SK-N-SH (cell line): Measurements from ENCODE around the gene DENND2A. TPM values are rescaled to one million over a fixed set of nuclear protein-coding genes. Genes with fewer than 3 reads are reported as not detected.
"Not testable (repeated sequence)": the region's sequence is repeated elsewhere in the genome, so short reads cannot be mapped to it uniquely, and the experiment has no call there.

Experiments
- CTCF ChIA-PET: fragments of 300-600, 350-600 bp; formaldehyde crosslinking; extraction: SDS; loops from one replicate; lab custom pipeline; 2021; lab: Yijun Ruan, JAX
- POLR2A ChIA-PET: fragments of 350-600 bp; sonication (Branson Sonifier 250); formaldehyde crosslinking; extraction: SDS; loops from one replicate; lab custom pipeline; 2020; ENCODE audit warnings: antibody characterized with exemption, inconsistent platforms; lab: Yijun Ruan, JAX
- DNase-seq: peaks from one replicate; pipeline ENCODE4 v3.0.0; 2012
- H2AFZ ChIP-seq: fragments of 200-600 bp; sonication (generic); 2 replicates; pipeline ENCODE4 v1.8.1; 2016; ENCODE audit warnings: antibody characterized with exemption, mild to moderate bottlenecking, low read depth
- H3F3A ChIP-seq: fragments of 200-600 bp; sonication (generic); replicated peaks from 2 replicates; pipeline ENCODE3; 2016; ENCODE audit warnings: antibody characterized with exemption, mild to moderate bottlenecking; ENCODE audit not compliant: insufficient read depth
- H3K27ac ChIP-seq, 2 experiments: fragments of 200-500 bp in 1 of 2; fragments of 200-600 bp in 1 of 2; sonication (Bioruptor generic) in 1 of 2; sonication (generic), shearing (Covaris generic) in 1 of 2; 2 replicates each; pipeline versions ENCODE4 v1.5.1 to v1.6.1; 2014 to 2016; ENCODE audit warnings: low read depth in 2 of 2, inconsistent platforms in 1 of 2, low read length in 1 of 2, mild to moderate bottlenecking in 1 of 2, mixed read lengths in 1 of 2
- H3K27me3 ChIP-seq: fragments of 200-600 bp; sonication (generic), shearing (Covaris generic); 2 replicates; pipeline ENCODE4 v1.6.1; 2016; ENCODE audit warnings: mixed run types; ENCODE audit not compliant: insufficient read depth
- H3K36me3 ChIP-seq, 2 experiments: fragments of 200-500 bp in 1 of 2; fragments of 200-600 bp in 1 of 2; sonication (Bioruptor generic) in 1 of 2; sonication (generic) in 1 of 2; replicated peaks in 1 of 2; 2 replicates each; pipeline versions ENCODE3 to v1.5.1; 2014 to 2016; ENCODE audit warnings: low read length in 1 of 2, mild to moderate bottlenecking in 1 of 2; ENCODE audit not compliant: insufficient read depth in 2 of 2, control insufficient read depth in 1 of 2
- H3K4me1 ChIP-seq, 2 experiments: fragments of 200-500 bp in 1 of 2; fragments of 200-600 bp in 1 of 2; sonication (Bioruptor generic) in 1 of 2; sonication (generic), shearing (Covaris generic) in 1 of 2; 2 replicates each; pipeline versions ENCODE4 v1.5.1 to v1.6.1; 2014 to 2016; ENCODE audit warnings: low read depth in 1 of 2, low read length in 1 of 2, mixed run types in 1 of 2; ENCODE audit not compliant: insufficient read depth in 2 of 2, control insufficient read depth in 1 of 2
- H3K4me2 ChIP-seq: fragments of 200-600 bp; sonication (generic), shearing (Covaris generic); 2 replicates; pipeline ENCODE4 v1.6.1; 2017; ENCODE audit warnings: mixed run types
- H3K4me3 ChIP-seq, 2 experiments: fragments of 200-500 bp in 1 of 2; fragments of 200-600 bp in 1 of 2; sonication (Bioruptor generic) in 1 of 2; sonication (generic), shearing (Covaris generic) in 1 of 2; 2 replicates each; pipeline versions ENCODE4 v1.5.1 to v1.8.1; 2014 to 2016; ENCODE audit warnings: low read depth in 2 of 2, inconsistent platforms in 1 of 2, low read length in 1 of 2, mild to moderate bottlenecking in 1 of 2, mixed read lengths in 1 of 2, moderate library complexity in 1 of 2
- H3K79me2 ChIP-seq: fragments of 200-600 bp; sonication (generic); 2 replicates; pipeline ENCODE4 v1.8.1; 2017; ENCODE audit warnings: mild to moderate bottlenecking; ENCODE audit not compliant: insufficient read depth
- H3K9ac ChIP-seq: fragments of 200-600 bp; sonication (generic); 2 replicates; pipeline ENCODE4 v1.6.1; 2017; ENCODE audit warnings: mixed run types
- H3K9me2 ChIP-seq: fragments of 200-600 bp; sonication (generic); 2 replicates; pipeline ENCODE4 v1.6.1; 2017; ENCODE audit warnings: mixed run types
- H3K9me3 ChIP-seq: fragments of 200-600 bp; sonication (generic); 2 replicates; pipeline ENCODE4 v1.6.1; 2017; ENCODE audit warnings: mixed run types, mild to moderate bottlenecking, moderate library complexity
- H4K20me1 ChIP-seq: fragments of 200-600 bp; sonication (generic); 2 replicates; pipeline ENCODE4 v1.6.1; 2017; ENCODE audit warnings: mild to moderate bottlenecking, mixed run types; ENCODE audit not compliant: insufficient read depth
- CHD2 ChIP-seq: fragments of 150-350 bp; IDR thresholded peaks from 2 replicates; pipeline ENCODE4 v1.6.1; 2018; ENCODE audit warnings: low read length; ENCODE audit not compliant: partially characterized antibody
- FOSL2 ChIP-seq: IDR thresholded peaks from 2 replicates; pipeline ENCODE4 v1.4.0; 2012; ENCODE audit warnings: low read depth, mild to moderate bottlenecking, moderate library complexity, borderline replicate concordance
- FOXM1 ChIP-seq: IDR thresholded peaks from 2 replicates; pipeline ENCODE4 v1.4.0; 2012; ENCODE audit warnings: low read depth, mild to moderate bottlenecking
- GABPA ChIP-seq: IDR thresholded peaks from 2 replicates; pipeline ENCODE4 v1.4.0; 2012; ENCODE audit warnings: low read depth, mild to moderate bottlenecking
- MXI1 ChIP-seq: IDR thresholded peaks from 2 replicates; pipeline ENCODE4 v1.6.1; 2012; ENCODE audit warnings: mild to moderate bottlenecking, low read depth, low read length, improper control_type of control experiment
- NRF1 ChIP-seq: IDR thresholded peaks from 2 replicates; pipeline ENCODE4 v1.6.1; 2012; ENCODE audit warnings: low read depth, mild to moderate bottlenecking, low read length
- RFX5 ChIP-seq: IDR thresholded peaks from 2 replicates; pipeline ENCODE4 v1.6.1; 2012; ENCODE audit warnings: mild to moderate bottlenecking, improper control_type of control experiment, low read length
- SIN3A ChIP-seq: IDR thresholded peaks from 2 replicates; pipeline ENCODE4 v1.6.1; 2012; ENCODE audit warnings: low read depth, mild to moderate bottlenecking, low read length, moderate library complexity, borderline replicate concordance
- SMC3 ChIP-seq: IDR thresholded peaks from 2 replicates; pipeline ENCODE4 v1.6.1; 2012; ENCODE audit warnings: low read depth, low read length, improper control_type of control experiment
- TAF1 ChIP-seq: IDR thresholded peaks from 2 replicates; pipeline ENCODE4 v1.6.1; 2012; ENCODE audit warnings: low read depth, mild to moderate bottlenecking, low read length, moderate library complexity, borderline replicate concordance
- WGBS: methylation state at CpG from one replicate; pipeline ENCODE4 v1.1.6; 2017; ENCODE audit warnings: low lambda C conversion rate; 5-methylcytosine and 5-hydroxymethylcytosine counted together
- polyA plus RNA-seq, 3 experiments: library from polyadenylated mRNA; depleted of rRNA; stranded (reverse); fragments of >200 nt; gene quantifications; 2 replicates each; pipeline ENCODE4 v1.2.3, GENCODE V29; 2012
- TF ChIP-seq, protein P1 (sequence below): fragments of 200-600 bp; sonication (generic); IDR thresholded peaks from 2 replicates; pipeline ENCODE4 v1.6.1; 2017; ENCODE audit warnings: antibody characterized with exemption, mild to moderate bottlenecking, moderate library complexity
- TF ChIP-seq, protein P2 (sequence below): fragments of 150-350 bp; IDR thresholded peaks from 2 replicates; pipeline ENCODE4 v1.6.1; 2017; ENCODE audit warnings: antibody characterized with exemption, low read length, low read depth, borderline replicate concordance

DENND2A gene
- polyA plus RNA-seq, 1 of the 3 experiments (the other 2 are of a cell fraction): 3.5 TPM

DNA sequence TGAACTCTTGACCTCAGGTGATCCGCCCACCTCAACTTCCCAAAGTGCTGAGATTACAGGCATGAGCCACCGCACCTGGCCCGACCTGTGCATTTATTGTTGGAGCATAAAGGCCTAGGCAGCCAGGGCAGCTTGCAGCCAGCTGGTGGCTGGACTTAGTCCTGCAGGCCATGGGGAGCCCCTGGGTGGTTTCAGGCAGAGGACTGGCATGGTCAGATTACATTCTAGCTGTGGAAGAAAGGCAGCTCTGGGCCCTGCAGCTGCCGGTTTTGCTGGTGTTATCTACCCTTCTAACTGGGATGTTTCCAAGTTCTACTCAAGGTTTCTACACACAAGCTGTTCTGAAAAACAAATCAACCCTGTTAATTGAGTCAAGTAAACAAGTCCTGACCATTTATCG lies 138.6 kb downstream of the DENND2A start (continued):
- TF ChIP-seq, protein P1, sequence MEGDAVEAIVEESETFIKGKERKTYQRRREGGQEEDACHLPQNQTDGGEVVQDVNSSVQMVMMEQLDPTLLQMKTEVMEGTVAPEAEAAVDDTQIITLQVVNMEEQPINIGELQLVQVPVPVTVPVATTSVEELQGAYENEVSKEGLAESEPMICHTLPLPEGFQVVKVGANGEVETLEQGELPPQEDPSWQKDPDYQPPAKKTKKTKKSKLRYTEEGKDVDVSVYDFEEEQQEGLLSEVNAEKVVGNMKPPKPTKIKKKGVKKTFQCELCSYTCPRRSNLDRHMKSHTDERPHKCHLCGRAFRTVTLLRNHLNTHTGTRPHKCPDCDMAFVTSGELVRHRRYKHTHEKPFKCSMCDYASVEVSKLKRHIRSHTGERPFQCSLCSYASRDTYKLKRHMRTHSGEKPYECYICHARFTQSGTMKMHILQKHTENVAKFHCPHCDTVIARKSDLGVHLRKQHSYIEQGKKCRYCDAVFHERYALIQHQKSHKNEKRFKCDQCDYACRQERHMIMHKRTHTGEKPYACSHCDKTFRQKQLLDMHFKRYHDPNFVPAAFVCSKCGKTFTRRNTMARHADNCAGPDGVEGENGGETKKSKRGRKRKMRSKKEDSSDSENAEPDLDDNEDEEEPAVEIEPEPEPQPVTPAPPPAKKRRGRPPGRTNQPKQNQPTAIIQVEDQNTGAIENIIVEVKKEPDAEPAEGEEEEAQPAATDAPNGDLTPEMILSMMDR: no peak

DNA sequence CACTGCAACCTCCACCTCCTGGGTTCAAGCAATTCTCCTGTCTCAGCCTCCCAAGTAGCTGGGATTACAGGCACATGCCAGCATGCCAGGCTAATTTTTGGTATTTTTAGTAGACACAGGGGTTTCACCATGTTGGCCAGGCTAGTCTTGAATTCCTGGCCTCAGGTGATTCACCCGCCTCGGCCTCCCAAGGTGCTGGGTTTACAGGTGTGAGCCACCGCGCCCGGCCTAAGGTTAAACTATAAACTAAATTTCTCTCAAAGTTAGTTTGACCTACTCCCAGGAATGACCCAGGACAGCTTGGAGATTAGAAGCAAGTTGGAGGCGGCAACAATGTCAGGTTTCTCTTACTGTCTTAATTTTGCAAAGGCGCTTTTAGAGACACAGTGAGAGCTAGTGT lies 142.8 kb downstream of the DENND2A start:
- H3K79me2 ChIP-seq, POLR2A ChIA-PET: not testable (repeated sequence)

DNA sequence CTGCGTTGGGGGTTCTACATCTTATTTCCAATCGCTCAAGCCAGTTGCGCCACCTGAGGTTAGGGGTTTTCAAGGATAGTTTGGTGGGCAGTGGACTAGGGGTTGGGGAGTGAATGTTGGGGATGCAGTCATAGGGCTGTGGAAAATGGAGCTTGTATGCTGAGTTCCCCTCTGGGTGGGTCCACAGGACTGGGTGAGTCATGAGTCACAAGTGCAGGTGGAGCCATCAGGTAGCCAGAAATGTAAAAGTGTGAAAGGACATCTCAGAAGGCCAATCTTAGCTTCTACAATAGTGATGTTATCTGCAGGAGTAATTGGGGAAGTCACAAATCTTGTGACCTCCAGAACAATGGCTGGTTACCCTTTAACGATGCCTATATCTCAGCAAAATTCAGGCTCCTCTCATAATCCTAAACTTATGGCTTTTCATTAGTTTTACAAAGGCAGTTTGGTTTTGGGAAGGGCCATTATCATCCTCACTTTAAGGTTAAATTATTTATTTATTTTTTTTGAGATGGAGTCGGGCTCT lies 143.3 kb downstream of the DENND2A start:
- Histone ChIP-seq H2AFZ (no peak overlapping the region), H4K20me1 (no peaks in the 10 kb centered on the region), H3K9me2 (no peaks in the 10 kb centered on the region), H3K4me2 (no peak overlapping the region), H3K4me3 (no peak overlapping the region), H3K79me2 (no peaks in the 10 kb centered on the region), H3K9ac (no peak overlapping the region), H3K27ac (no peak overlapping the region), H3K9me3 (no peaks in the 10 kb centered on the region), H3F3A (no peaks in the 10 kb centered on the region), H3K4me1 (no peaks in the 10 kb centered on the region), H3K27me3 (no peaks in the 10 kb centered on the region), H3K36me3 (no peaks in the 10 kb centered on the region)
- WGBS: 77% methylated on average over 5 of the region's 5 CpGs
- ChIA-PET POLR2A (no interaction called here), CTCF (interaction anchor here (0.6 to 2.2 kb wide), 5 partner anchors 10 to 156 kb away, joined by 3 to 9 read pairs (median 5); no protein-coding TSS in a partner anchor)
- TF ChIP-seq TAF1 (no peak), SIN3A (no peak), RFX5 (no peak), GABPA (no peak), FOSL2 (no peak), NRF1 (no peak), CHD2 (no peak), SMC3 (no peak), MXI1 (no peak), FOXM1 (no peak)
- TF ChIP-seq, protein P2, sequence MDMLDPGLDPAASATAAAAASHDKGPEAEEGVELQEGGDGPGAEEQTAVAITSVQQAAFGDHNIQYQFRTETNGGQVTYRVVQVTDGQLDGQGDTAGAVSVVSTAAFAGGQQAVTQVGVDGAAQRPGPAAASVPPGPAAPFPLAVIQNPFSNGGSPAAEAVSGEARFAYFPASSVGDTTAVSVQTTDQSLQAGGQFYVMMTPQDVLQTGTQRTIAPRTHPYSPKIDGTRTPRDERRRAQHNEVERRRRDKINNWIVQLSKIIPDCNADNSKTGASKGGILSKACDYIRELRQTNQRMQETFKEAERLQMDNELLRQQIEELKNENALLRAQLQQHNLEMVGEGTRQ: no peak
- no peak for DNase-seq

More for the DNA sequence above, 142.8 kb downstream of the DENND2A start:
- H2AFZ ChIP-seq, DNase-seq, H4K20me1 ChIP-seq, H3F3A ChIP-seq, H3K4me3 ChIP-seq, H3K9me2 ChIP-seq, H3K27ac ChIP-seq, H3K36me3 ChIP-seq, H3K4me2 ChIP-seq, H3K9me3 ChIP-seq, H3K9ac ChIP-seq, H3K27me3 ChIP-seq, H3K4me1 ChIP-seq: not testable (repeated sequence)
- CTCF ChIA-PET: interaction anchor here (0.6 to 2.2 kb wide), 5 partner anchors 9 to 156 kb away, joined by 3 to 9 read pairs (median 5); no protein-coding TSS in a partner anchor
- WGBS: 91% methylated on average over 7 of the region's 7 CpGs
